ENCODE data around the gene LDHB. TPM values are rescaled to one million over a fixed set of nuclear protein-coding genes. Genes with fewer than 3 reads are reported as not detected.

Gene LDHB
- total RNA-seq, 1 donor from 2014 or later, result 1,973 TPM

DNA sequence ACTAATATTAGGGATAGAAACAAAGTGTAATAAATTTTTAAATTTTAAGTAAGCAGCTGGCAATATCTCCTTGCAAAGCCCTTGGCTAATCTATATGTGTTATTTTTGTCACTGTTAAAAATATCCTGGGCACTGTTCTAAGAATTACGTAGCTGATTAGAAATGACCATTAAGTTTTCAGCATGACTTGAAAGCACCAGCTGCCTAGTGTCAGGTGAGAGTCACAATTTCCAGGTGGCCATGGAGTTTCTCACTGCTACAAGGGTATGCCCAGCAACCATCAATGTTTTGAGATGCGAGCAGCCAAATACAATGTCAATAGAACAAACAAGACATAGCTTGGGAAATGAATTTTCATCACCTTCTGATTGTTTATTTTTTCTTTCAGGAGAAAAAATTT, 29.7 kb downstream of the LDHB start:
- Histone ChIP-seq H2AFZ (replicated peaks) (no peak overlapping the region), H3K9me3 (ENCODE audit: low read depth) (no peaks in the 10 kb centered on the region), H3K4me1 (no peaks in the 10 kb centered on the region), H3K9ac (no peak overlapping the region), H3K79me2 (ENCODE audit: low read depth) (no peaks in the 10 kb centered on the region), H3K27me3 (no peaks in the 10 kb centered on the region), H3K4me2 (no peak overlapping the region), H3K27ac (no peak overlapping the region), H3K36me3 (no peaks in the 10 kb centered on the region), H3K4me3 (no peak overlapping the region), H4K20me1 (ENCODE audit: low read depth) (no peaks in the 10 kb centered on the region), H3F3A (ENCODE audit: low read depth) (peaks cover 8% of the 10 kb centered on the region)
- TF ChIP-seq, protein P1, sequence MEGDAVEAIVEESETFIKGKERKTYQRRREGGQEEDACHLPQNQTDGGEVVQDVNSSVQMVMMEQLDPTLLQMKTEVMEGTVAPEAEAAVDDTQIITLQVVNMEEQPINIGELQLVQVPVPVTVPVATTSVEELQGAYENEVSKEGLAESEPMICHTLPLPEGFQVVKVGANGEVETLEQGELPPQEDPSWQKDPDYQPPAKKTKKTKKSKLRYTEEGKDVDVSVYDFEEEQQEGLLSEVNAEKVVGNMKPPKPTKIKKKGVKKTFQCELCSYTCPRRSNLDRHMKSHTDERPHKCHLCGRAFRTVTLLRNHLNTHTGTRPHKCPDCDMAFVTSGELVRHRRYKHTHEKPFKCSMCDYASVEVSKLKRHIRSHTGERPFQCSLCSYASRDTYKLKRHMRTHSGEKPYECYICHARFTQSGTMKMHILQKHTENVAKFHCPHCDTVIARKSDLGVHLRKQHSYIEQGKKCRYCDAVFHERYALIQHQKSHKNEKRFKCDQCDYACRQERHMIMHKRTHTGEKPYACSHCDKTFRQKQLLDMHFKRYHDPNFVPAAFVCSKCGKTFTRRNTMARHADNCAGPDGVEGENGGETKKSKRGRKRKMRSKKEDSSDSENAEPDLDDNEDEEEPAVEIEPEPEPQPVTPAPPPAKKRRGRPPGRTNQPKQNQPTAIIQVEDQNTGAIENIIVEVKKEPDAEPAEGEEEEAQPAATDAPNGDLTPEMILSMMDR (IDR thresholded peaks at IDR 0.05), result no peak
- TF ChIP-seq EZH2 (IDR thresholded peaks at IDR 0.05) (no peak), EZH2phosphoT487 (IDR thresholded peaks at IDR 0.05) (no peak)
- no peak overlapping the region for H3K27ac Mint-ChIP-seq
- peaks cover 4% of the 10 kb centered on the region for H3K27me3 Mint-ChIP-seq (ENCODE audit: insufficient read depth, low read depth)
- H3K36me3 Mint-ChIP-seq, result peaks cover 2% of the 10 kb centered on the region
- H3K4me1 Mint-ChIP-seq, result no peaks in the 10 kb centered on the region
- DNase-seq (ENCODE audit: low spot score), result no peak
- no peak overlapping the region for H3K4me3 Mint-ChIP-seq
- no peaks in the 10 kb centered on the region for H3K9me3 Mint-ChIP-seq

DNA sequence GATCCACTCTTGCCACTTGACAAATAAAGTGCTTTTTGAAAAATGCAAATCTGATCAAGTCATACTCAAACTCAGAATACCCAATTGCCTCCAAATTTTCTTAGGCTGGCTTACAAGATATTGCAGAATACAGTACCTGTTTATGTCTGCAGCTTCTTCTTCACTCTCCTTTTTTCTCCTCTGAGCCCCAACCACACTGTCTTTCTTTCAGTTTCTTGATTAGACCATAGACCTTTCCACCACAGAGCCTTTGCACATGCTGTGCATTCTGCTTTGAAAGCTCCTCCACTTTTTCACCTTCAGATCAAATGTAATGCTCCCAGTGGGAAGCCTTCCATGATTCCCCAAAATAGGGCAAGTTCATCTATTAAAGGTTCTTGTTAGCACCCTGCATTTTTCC, 39.1 kb downstream of the LDHB start:
- Mint-ChIP-seq H3K27ac (no peak overlapping the region), H3K36me3 (no peaks in the 10 kb centered on the region), H3K4me1 (no peaks in the 10 kb centered on the region), H3K4me3 (no peak overlapping the region), H3K27me3 (ENCODE audit: insufficient read depth, low read depth) (peaks cover 4% of the 10 kb centered on the region), H3K9me3 (no peaks in the 10 kb centered on the region)
- Histone ChIP-seq H3K4me3 (no peak overlapping the region), H3K9ac (no peak overlapping the region), H3K4me2 (no peak overlapping the region), H3K79me2 (ENCODE audit: low read depth) (no peaks in the 10 kb centered on the region), H4K20me1 (ENCODE audit: low read depth) (no peaks in the 10 kb centered on the region), H3K27ac (no peak overlapping the region), H3K36me3 (no peaks in the 10 kb centered on the region), H3K4me1 (no peaks in the 10 kb centered on the region), H2AFZ (replicated peaks) (no peak overlapping the region), H3K9me3 (ENCODE audit: low read depth) (no peaks in the 10 kb centered on the region), H3K27me3 (no peaks in the 10 kb centered on the region), H3F3A (ENCODE audit: low read depth) (no peaks in the 10 kb centered on the region)
- TF ChIP-seq EZH2 (IDR thresholded peaks at IDR 0.05) (no peak), EZH2phosphoT487 (IDR thresholded peaks at IDR 0.05) (no peak)
- no peak for DNase-seq (ENCODE audit: low spot score)

DNA sequence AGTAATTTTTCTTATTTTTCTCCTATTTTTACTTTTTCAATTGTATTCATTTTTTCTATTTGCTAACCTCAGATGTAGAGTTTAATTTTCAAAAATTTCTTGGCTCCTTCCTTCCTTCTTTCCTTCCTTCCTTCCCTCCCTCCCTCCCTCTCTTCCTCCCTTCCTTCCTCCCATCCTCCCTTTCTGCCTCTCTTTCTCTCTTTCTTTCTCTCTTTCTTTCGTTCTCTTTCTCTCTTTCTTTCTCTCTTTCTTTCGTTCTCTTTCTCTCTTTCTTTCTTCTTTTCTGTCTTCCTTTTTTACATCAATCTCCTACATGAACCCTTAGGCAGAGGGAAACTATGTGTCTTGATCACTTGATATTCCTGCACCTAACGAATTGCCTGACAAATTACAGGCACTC, 40.6 kb downstream of the LDHB start:
- H3K36me3 Mint-ChIP-seq, result no peaks in the 10 kb centered on the region

DNA sequence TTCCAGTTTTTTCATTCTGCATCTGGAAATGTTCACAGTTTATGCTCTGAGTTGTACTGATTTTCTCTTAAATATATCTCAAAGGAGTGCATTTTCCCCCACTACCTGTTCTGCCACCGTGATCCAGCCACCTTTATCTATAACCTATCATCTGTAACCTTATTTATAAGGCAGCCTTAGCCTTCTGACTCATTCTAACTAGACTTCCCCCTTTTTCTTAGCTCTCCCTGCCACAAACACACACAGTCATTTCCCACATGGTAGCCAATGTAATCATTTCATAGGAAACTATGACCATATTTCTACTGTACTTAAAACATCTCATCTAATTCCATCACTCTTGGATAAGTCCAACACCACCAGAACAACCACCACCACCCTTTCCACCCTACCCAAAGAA, 42.2 kb downstream of the LDHB start:
- H3K36me3 Mint-ChIP-seq, result no peaks in the 10 kb centered on the region

More for the DNA sequence above, 40.6 kb downstream of the LDHB start:
- Mint-ChIP-seq H3K27ac (no peak overlapping the region), H3K4me1 (no peaks in the 10 kb centered on the region), H3K9me3 (no peaks in the 10 kb centered on the region), H3K27me3 (ENCODE audit: insufficient read depth, low read depth) (peaks cover 3% of the 10 kb centered on the region), H3K4me3 (no peak overlapping the region)
- H3K4me3 ChIP-seq, result no peak overlapping the region
- H3K4me2 ChIP-seq, result no peak overlapping the region
- H2AFZ ChIP-seq (replicated peaks), result no peak overlapping the region
- no peak overlapping the region for H3K27ac ChIP-seq
- no peaks in the 10 kb centered on the region for H3K36me3 ChIP-seq
- TF ChIP-seq EZH2 (IDR thresholded peaks at IDR 0.05) (no peak), EZH2phosphoT487 (IDR thresholded peaks at IDR 0.05) (no peak)
- H3K27me3 ChIP-seq, result no peaks in the 10 kb centered on the region
- H3F3A ChIP-seq (ENCODE audit: low read depth), result no peaks in the 10 kb centered on the region
- H4K20me1 ChIP-seq (ENCODE audit: low read depth), result no peaks in the 10 kb centered on the region
- no peak overlapping the region for H3K9ac ChIP-seq
- no peaks in the 10 kb centered on the region for H3K79me2 ChIP-seq (ENCODE audit: low read depth)
- DNase-seq (ENCODE audit: low spot score), result no peak
- no peaks in the 10 kb centered on the region for H3K4me1 ChIP-seq
- no peaks in the 10 kb centered on the region for H3K9me3 ChIP-seq (ENCODE audit: low read depth)

More for the DNA sequence above, 42.2 kb downstream of the LDHB start:
- H2AFZ ChIP-seq (replicated peaks), result no peak overlapping the region
- no peak for TF ChIP-seq EZH2 (IDR thresholded peaks at IDR 0.05)
- TF ChIP-seq, protein P1 (IDR thresholded peaks at IDR 0.05), result no peak
- TF ChIP-seq EZH2phosphoT487 (IDR thresholded peaks at IDR 0.05), result no peak
- H3K9ac ChIP-seq, result no peak overlapping the region
- H3K27me3 ChIP-seq, result no peaks in the 10 kb centered on the region
- Mint-ChIP-seq H3K27me3 (ENCODE audit: insufficient read depth, low read depth) (peaks cover 3% of the 10 kb centered on the region), H3K9me3 (no peaks in the 10 kb centered on the region), H3K27ac (no peak overlapping the region), H3K4me1 (no peaks in the 10 kb centered on the region), H3K4me3 (no peak overlapping the region)
- no peak for DNase-seq (ENCODE audit: low spot score)
- no peaks in the 10 kb centered on the region for H3K79me2 ChIP-seq (ENCODE audit: low read depth)
- H3K4me2 ChIP-seq, result no peak overlapping the region
- no peaks in the 10 kb centered on the region for H3F3A ChIP-seq (ENCODE audit: low read depth)
- no peaks in the 10 kb centered on the region for H3K9me3 ChIP-seq (ENCODE audit: low read depth)
- no peaks in the 10 kb centered on the region for H3K4me1 ChIP-seq
- H3K27ac ChIP-seq, result no peak overlapping the region
- no peaks in the 10 kb centered on the region for H4K20me1 ChIP-seq (ENCODE audit: low read depth)
- no peak overlapping the region for H3K4me3 ChIP-seq
- no peaks in the 10 kb centered on the region for H3K36me3 ChIP-seq

Measured in neural progenitor cell (in vitro differentiated cells).